Measurements from ENCODE around the gene SNAP29.
A peak's percentile ranks its signal among the peaks of the same experiment; 100 is the strongest.

SNAP29 gene

GRCh38 chr22:20852076-20852475, 6.7 kb upstream of the SNAP29 start:
- Histone ChIP-seq H3K4me1 (ENCODE audit: control insufficient read depth in 2 of 2, insufficient read depth in 2 of 2, low read length in 2 of 2) (peaks cover under 1 to 4% of the 10 kb centered on the region in 2 donors), H3K36me3 (ENCODE audit: control insufficient read depth in 2 of 2, insufficient read depth in 2 of 2, low read length in 2 of 2) (no peaks in the 10 kb centered on the region), H3K27me3 (ENCODE audit: control insufficient read depth in 2 of 2, insufficient read depth in 2 of 2, low read length in 2 of 2) (no peaks in the 10 kb centered on the region), H3K9me3 (ENCODE audit: control insufficient read depth in 2 of 2, low read length in 2 of 2) (no peaks in the 10 kb centered on the region), H3K27ac (ENCODE audit: low read depth in 2 of 2, low read length in 2 of 2) (no peak overlapping the region), H3K4me3 (ENCODE audit: low read length in 2 of 2) (no peak overlapping the region), H3K9ac (ENCODE audit: low read depth in 1 of 2, low read length in 2 of 2) (no peak overlapping the region)

DNA sequence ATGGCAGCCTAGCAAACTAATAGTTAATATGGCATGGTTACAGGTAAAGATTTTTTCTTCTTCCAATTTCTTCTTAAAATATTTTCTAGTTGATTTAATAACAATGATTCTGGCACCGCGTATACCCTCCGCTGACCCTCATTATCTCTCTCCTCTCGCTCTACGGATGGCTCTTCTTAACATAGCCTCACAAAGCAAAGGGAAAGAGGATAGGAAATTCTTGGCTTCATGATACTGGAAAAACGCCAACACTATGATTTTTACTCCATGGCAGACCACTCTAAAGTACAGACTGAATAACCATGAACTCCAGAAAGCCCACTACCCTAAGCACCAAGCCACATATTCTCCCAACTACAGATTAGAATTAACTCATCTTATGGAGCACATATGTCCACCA, 6.3 kb upstream of the SNAP29 start:
- Histone ChIP-seq H3K9ac (ENCODE audit: low read depth in 1 of 2, low read length in 2 of 2) (no peak overlapping the region), H3K4me3 (ENCODE audit: low read length in 2 of 2) (no peak overlapping the region), H3K4me1 (ENCODE audit: control insufficient read depth in 2 of 2, insufficient read depth in 2 of 2, low read length in 2 of 2) (peaks cover 4 to 5% of the 10 kb centered on the region in 2 donors), H3K36me3 (ENCODE audit: control insufficient read depth in 2 of 2, insufficient read depth in 2 of 2, low read length in 2 of 2) (no peaks in the 10 kb centered on the region), H3K27ac (ENCODE audit: low read depth in 2 of 2, low read length in 2 of 2) (no peak overlapping the region), H3K27me3 (ENCODE audit: control insufficient read depth in 2 of 2, insufficient read depth in 2 of 2, low read length in 2 of 2) (no peaks in the 10 kb centered on the region), H3K9me3 (ENCODE audit: control insufficient read depth in 2 of 2, low read length in 2 of 2) (no peaks in the 10 kb centered on the region)

DNA sequence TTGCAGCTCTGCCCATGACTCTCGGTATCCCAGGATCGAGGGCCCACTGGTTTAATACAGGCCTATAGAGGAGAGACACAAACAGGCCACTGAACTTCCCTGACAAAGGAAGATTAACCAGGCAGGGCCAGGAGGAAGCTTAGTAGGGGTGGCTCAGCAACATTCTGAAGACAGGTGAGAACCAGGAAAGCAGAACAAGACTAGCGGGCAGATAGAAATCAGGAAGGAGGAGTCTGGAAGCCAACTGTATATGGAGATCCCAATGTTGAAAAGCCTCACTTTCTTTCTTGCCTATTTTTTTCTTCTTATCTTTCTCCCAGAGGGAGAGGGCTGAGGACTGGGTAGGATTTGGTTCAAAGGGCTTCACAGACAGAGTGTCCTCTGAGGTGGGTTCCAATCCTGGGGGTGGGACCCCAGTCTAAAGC, 5.6 kb upstream of the SNAP29 start:
- Histone ChIP-seq H3K9me3 (ENCODE audit: control insufficient read depth in 2 of 2, low read length in 2 of 2) (no peaks in the 10 kb centered on the region), H3K9ac (ENCODE audit: low read depth in 1 of 2, low read length in 2 of 2) (no peak overlapping the region), H3K4me3 (ENCODE audit: low read length in 2 of 2) (no peak overlapping the region), H3K4me1 (ENCODE audit: control insufficient read depth in 2 of 2, insufficient read depth in 2 of 2, low read length in 2 of 2) (peaks cover 10% of the 10 kb centered on the region in 2 donors), H3K27ac (ENCODE audit: low read depth in 2 of 2, low read length in 2 of 2) (no peak overlapping the region), H3K27me3 (ENCODE audit: control insufficient read depth in 2 of 2, insufficient read depth in 2 of 2, low read length in 2 of 2) (no peaks in the 10 kb centered on the region), H3K36me3 (ENCODE audit: control insufficient read depth in 2 of 2, insufficient read depth in 2 of 2, low read length in 2 of 2) (no peaks in the 10 kb centered on the region)

DNA sequence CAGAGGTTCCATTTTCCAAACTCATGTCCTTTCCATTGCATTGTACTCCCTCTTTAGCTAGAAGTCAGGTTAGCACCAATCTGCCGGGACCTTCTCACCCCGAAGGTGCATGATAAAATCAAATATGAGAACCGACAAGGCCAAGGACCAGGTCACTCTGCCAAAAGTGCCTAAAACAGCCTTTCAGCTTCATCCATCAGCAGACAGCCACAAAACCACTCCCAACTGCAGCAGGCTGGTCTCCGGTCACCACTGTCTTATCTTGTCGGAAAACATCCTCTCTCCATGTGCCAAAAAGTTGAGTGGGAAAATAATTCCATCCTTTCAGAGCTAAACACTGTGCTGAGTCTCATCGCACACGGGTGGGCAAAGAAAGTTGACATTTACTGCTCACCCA, 1.6 kb upstream of the SNAP29 start:
- Histone ChIP-seq H3K4me3 (ENCODE audit: low read length in 2 of 2) (peak overlapping the region; percentile 79 to 97), H3K27me3 (ENCODE audit: control insufficient read depth in 2 of 2, insufficient read depth in 2 of 2, low read length in 2 of 2) (no peaks in the 10 kb centered on the region), H3K36me3 (ENCODE audit: control insufficient read depth in 2 of 2, insufficient read depth in 2 of 2, low read length in 2 of 2) (no peaks in the 10 kb centered on the region), H3K27ac (ENCODE audit: low read depth in 2 of 2, low read length in 2 of 2) (no peak overlapping the region), H3K4me1 (ENCODE audit: control insufficient read depth in 2 of 2, insufficient read depth in 2 of 2, low read length in 2 of 2) (peaks cover 17 to 18% of the 10 kb centered on the region in 2 donors), H3K9ac (ENCODE audit: low read depth in 1 of 2, low read length in 2 of 2) (peak overlapping the region; percentile 26 to 94), H3K9me3 (ENCODE audit: control insufficient read depth in 2 of 2, low read length in 2 of 2) (no peaks in the 10 kb centered on the region)

- Histone ChIP-seq H3K4me3 (ENCODE audit: low read length in 2 of 2) (peak overlapping the region; percentile 79 to 97), H3K4me1 (ENCODE audit: control insufficient read depth in 2 of 2, insufficient read depth in 2 of 2, low read length in 2 of 2) (peaks cover 17 to 18% of the 10 kb centered on the region in 2 donors), H3K9ac (ENCODE audit: low read depth in 1 of 2, low read length in 2 of 2) (peak overlapping the region; percentile 73 to 94), H3K9me3 (ENCODE audit: control insufficient read depth in 2 of 2, low read length in 2 of 2) (no peaks in the 10 kb centered on the region), H3K27ac (ENCODE audit: low read depth in 2 of 2, low read length in 2 of 2) (peak overlapping the region; percentile 84 to 86), H3K36me3 (ENCODE audit: control insufficient read depth in 2 of 2, insufficient read depth in 2 of 2, low read length in 2 of 2) (no peaks in the 10 kb centered on the region), H3K27me3 (ENCODE audit: control insufficient read depth in 2 of 2, insufficient read depth in 2 of 2, low read length in 2 of 2) (no peaks in the 10 kb centered on the region)
Measured at GRCh38 chr22:20857838-20858614, 781 bp upstream of the SNAP29 start.

DNA sequence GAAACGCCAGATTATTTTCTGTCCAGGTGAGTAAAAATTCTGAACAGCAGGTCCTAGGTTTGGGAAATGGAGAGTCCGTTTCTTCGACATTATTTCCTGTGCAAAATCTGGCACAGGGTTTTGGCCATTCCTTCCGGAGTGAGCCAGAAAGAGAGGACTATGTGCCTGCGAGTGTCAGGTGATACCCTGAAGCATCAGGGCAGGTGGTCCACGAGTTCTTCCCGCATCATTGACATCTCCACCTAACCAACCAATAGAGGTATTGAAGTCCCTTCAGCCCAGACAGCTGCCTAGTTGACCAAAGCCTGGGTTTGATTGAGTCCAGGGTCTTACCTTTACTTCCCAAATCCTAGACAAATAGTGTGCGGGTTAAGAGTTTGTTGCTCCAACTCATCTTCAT, 808 bp downstream of the SNAP29 start:
- Histone ChIP-seq H3K27ac (ENCODE audit: low read depth in 2 of 2, low read length in 2 of 2) (peak overlapping the region; percentile 81 to 84), H3K9me3 (ENCODE audit: control insufficient read depth in 2 of 2, low read length in 2 of 2) (no peaks in the 10 kb centered on the region), H3K9ac (ENCODE audit: low read depth in 1 of 2, low read length in 2 of 2) (peak overlapping the region; percentile 75 to 94), H3K4me1 (ENCODE audit: control insufficient read depth in 2 of 2, insufficient read depth in 2 of 2, low read length in 2 of 2) (peaks cover 17 to 18% of the 10 kb centered on the region in 2 donors), H3K36me3 (ENCODE audit: control insufficient read depth in 2 of 2, insufficient read depth in 2 of 2, low read length in 2 of 2) (peaks cover 0 to 4% of the 10 kb centered on the region in 2 donors), H3K27me3 (ENCODE audit: control insufficient read depth in 2 of 2, insufficient read depth in 2 of 2, low read length in 2 of 2) (no peaks in the 10 kb centered on the region), H3K4me3 (ENCODE audit: low read length in 2 of 2) (peak overlapping the region; percentile 79 to 97)

DNA sequence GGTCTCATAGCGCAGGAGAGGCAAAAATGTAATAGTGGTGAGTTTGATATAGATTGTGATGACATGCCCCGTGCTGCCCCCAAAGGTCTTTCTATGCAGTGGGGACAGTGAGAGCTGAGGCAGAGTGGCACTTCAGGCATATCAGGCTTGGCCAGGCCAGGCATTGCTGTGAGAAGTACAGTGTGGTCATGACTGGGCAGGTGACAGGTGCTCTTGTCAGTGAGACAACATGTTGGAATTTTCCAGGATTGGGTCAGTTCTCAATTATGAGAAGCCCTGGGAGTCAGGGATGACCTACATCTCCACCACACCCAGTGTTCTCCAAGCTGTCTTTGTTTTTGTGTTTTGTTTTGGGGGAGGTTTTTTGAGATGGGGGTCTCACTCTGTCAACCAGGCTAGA, 3.7 kb downstream of the SNAP29 start:
- no peaks in the 10 kb centered on the region for H3K27me3 ChIP-seq (ENCODE audit: control insufficient read depth in 2 of 2, insufficient read depth in 2 of 2, low read length in 2 of 2)
- H3K4me1 ChIP-seq (ENCODE audit: control insufficient read depth in 2 of 2, insufficient read depth in 2 of 2, low read length in 2 of 2) = peaks cover 30 to 32% of the 10 kb centered on the region in 2 donors
- no peak overlapping the region for H3K9ac ChIP-seq (ENCODE audit: low read depth in 1 of 2, low read length in 2 of 2)
- H3K27ac ChIP-seq (ENCODE audit: low read depth in 2 of 2, low read length in 2 of 2) = no peak overlapping the region
- H3K4me3 ChIP-seq (ENCODE audit: low read length in 2 of 2) = no peak overlapping the region
- peaks cover 0 to 4% of the 10 kb centered on the region in 2 donors for H3K36me3 ChIP-seq (ENCODE audit: control insufficient read depth in 2 of 2, insufficient read depth in 2 of 2, low read length in 2 of 2)
- H3K9me3 ChIP-seq (ENCODE audit: control insufficient read depth in 2 of 2, low read length in 2 of 2) = no peaks in the 10 kb centered on the region

- H3K9me3 ChIP-seq (ENCODE audit: control insufficient read depth in 2 of 2, low read length in 2 of 2) = no peaks in the 10 kb centered on the region
- no peaks in the 10 kb centered on the region for H3K27me3 ChIP-seq (ENCODE audit: control insufficient read depth in 2 of 2, insufficient read depth in 2 of 2, low read length in 2 of 2)
- H3K36me3 ChIP-seq (ENCODE audit: control insufficient read depth in 2 of 2, insufficient read depth in 2 of 2, low read length in 2 of 2) = peaks cover 0 to 4% of the 10 kb centered on the region in 2 donors
- no peak overlapping the region for H3K4me3 ChIP-seq (ENCODE audit: low read length in 2 of 2)
- peaks cover 29 to 32% of the 10 kb centered on the region in 2 donors for H3K4me1 ChIP-seq (ENCODE audit: control insufficient read depth in 2 of 2, insufficient read depth in 2 of 2, low read length in 2 of 2)
- no peak overlapping the region for H3K9ac ChIP-seq (ENCODE audit: low read depth in 1 of 2, low read length in 2 of 2)
- no peak overlapping the region for H3K27ac ChIP-seq (ENCODE audit: low read depth in 2 of 2, low read length in 2 of 2)
Measured at GRCh38 chr22:20863366-20863765, 4.6 kb downstream of the SNAP29 start.

DNA sequence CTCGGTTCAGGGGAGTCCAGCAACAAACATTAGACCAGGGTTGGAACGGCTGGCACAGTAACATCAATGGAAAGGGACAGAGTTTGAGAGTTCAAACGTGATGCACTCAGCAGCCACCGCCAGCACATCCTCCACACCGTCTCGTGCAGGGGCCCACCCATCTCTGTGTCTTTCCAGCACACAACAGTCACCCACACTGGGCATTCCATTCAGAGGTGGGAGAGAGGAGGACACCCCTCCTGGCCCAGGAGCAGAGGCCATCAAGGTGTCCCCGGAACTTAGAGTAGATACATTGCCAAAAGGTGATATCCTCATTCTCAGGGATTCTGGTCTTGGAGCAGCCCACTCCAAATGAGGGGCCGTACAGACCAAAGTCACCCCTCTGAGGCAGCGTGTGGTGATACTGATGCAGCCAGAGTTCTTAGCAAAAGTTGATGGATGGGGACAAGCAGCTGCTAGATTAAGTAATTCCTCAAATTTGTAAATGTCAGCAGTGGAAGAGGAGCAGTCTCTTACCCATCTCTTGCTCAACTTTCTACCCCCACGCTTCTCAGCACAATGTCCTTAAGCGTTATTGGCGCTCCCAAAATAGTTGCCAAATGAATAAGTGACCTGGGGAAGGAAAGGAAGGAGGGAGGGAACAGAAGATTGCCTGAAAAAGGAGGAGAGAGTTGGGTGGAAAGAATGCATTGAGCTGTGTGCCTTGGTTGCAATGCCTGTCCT, 5.5 kb downstream of the SNAP29 start:
- H3K4me1 ChIP-seq (ENCODE audit: control insufficient read depth in 2 of 2, insufficient read depth in 2 of 2, low read length in 2 of 2) = peaks cover 30 to 33% of the 10 kb centered on the region in 2 donors
- H3K36me3 ChIP-seq (ENCODE audit: control insufficient read depth in 2 of 2, insufficient read depth in 2 of 2, low read length in 2 of 2) = peaks cover 3 to 4% of the 10 kb centered on the region in 2 donors
- no peak overlapping the region for H3K4me3 ChIP-seq (ENCODE audit: low read length in 2 of 2)
- peak overlapping the region in 1 of 2 donors; percentile 3 for H3K9ac ChIP-seq (ENCODE audit: low read depth in 1 of 2, low read length in 2 of 2)
- no peaks in the 10 kb centered on the region for H3K27me3 ChIP-seq (ENCODE audit: control insufficient read depth in 2 of 2, insufficient read depth in 2 of 2, low read length in 2 of 2)
- no peaks in the 10 kb centered on the region for H3K9me3 ChIP-seq (ENCODE audit: control insufficient read depth in 2 of 2, low read length in 2 of 2)
- H3K27ac ChIP-seq (ENCODE audit: low read depth in 2 of 2, low read length in 2 of 2) = no peak overlapping the region

- Histone ChIP-seq H3K27me3 (ENCODE audit: control insufficient read depth in 2 of 2, insufficient read depth in 2 of 2, low read length in 2 of 2) (no peaks in the 10 kb centered on the region), H3K9me3 (ENCODE audit: control insufficient read depth in 2 of 2, low read length in 2 of 2) (no peaks in the 10 kb centered on the region), H3K4me3 (ENCODE audit: low read length in 2 of 2) (no peak overlapping the region), H3K36me3 (ENCODE audit: control insufficient read depth in 2 of 2, insufficient read depth in 2 of 2, low read length in 2 of 2) (peaks cover 6 to 7% of the 10 kb centered on the region in 2 donors), H3K9ac (ENCODE audit: low read depth in 1 of 2, low read length in 2 of 2) (no peak overlapping the region), H3K27ac (ENCODE audit: low read depth in 2 of 2, low read length in 2 of 2) (no peak overlapping the region), H3K4me1 (ENCODE audit: control insufficient read depth in 2 of 2, insufficient read depth in 2 of 2, low read length in 2 of 2) (peaks cover 24 to 26% of the 10 kb centered on the region in 2 donors)
Measured at GRCh38 chr22:20865331-20865730, 6.5 kb downstream of the SNAP29 start.
